PC-9 (cell line): ENCODE measurements around the gene AMIGO2.

ENCODE experiments used
- EZH2 ChIP-seq: fragments of 200-600 bp; sonication (generic); IDR thresholded peaks from 2 replicates; pipeline ENCODE4 v1.8.0; 2017; ENCODE audit warnings: antibody characterized with exemption, low read depth
- TF ChIP-seq, protein P1 (sequence below): fragments of 200-600 bp; sonication (generic); conservative IDR thresholded peaks from 2 replicates; pipeline ENCODE4 v1.6.1; 2017; ENCODE audit warnings: mixed run types, antibody characterized with exemption, mild to moderate bottlenecking, moderate library complexity

DNA sequence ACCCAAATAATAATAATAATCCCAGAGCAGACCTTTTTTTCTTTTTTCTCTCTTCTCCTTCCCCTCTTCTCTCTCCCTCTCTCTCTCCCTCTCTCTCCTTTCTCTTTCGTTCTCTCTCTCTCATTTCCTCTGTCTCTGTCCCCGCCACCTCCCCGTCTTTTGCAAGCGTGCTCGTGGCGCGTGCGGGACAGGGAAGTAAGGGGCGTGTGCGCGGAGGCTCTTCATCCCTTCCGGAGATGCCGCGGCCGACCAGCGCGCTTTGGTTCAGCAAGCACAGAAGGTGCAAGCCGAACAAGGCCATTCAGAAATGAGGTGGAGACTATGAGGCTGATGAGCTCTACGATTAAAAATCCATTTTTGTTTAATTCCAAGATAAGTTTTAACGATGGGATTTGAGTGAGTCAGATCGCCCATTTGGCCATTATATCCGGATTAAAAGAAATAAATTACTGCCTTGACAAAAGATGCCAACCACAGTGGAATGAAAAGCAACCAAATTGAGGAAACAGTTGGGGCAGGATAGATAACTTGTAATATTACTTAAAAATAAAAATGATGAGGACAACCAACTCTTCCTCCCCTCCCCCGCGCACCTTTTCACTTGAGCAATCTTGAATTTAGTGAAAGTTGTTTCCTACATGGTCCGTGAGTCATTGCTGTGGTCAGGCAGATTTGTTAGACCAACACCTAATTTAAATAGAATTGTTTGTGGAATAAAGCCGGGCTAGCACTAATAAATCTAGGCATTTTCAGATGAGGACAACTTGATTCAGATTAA, 1.2 kb upstream of the AMIGO2 start:
- TF ChIP-seq, protein P1, sequence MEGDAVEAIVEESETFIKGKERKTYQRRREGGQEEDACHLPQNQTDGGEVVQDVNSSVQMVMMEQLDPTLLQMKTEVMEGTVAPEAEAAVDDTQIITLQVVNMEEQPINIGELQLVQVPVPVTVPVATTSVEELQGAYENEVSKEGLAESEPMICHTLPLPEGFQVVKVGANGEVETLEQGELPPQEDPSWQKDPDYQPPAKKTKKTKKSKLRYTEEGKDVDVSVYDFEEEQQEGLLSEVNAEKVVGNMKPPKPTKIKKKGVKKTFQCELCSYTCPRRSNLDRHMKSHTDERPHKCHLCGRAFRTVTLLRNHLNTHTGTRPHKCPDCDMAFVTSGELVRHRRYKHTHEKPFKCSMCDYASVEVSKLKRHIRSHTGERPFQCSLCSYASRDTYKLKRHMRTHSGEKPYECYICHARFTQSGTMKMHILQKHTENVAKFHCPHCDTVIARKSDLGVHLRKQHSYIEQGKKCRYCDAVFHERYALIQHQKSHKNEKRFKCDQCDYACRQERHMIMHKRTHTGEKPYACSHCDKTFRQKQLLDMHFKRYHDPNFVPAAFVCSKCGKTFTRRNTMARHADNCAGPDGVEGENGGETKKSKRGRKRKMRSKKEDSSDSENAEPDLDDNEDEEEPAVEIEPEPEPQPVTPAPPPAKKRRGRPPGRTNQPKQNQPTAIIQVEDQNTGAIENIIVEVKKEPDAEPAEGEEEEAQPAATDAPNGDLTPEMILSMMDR: no peak
- TF ChIP-seq EZH2: no peak
